ENCODE data around the gene BMP2K. TPM values are rescaled to one million over a fixed set of nuclear protein-coding genes. Genes with fewer than 3 reads are reported as not detected.

Gene BMP2K
- total and polyA plus RNA-seq, 9 donors = 11.4 to 22.4 (median 15.5) TPM

GRCh38 chr4:78763251-78763650 lies 12.9 kb upstream of the BMP2K start:
- Histone ChIP-seq H3K4me1 (ENCODE audit: control insufficient read depth, insufficient read depth, low read length) (no peaks in the 10 kb centered on the region), H3K9me3 (replicated peaks; ENCODE audit: control insufficient read depth, low read depth, low read length) (no peaks in the 10 kb centered on the region), H3K27me3 (ENCODE audit: control insufficient read depth, insufficient read depth, low read length) (no peaks in the 10 kb centered on the region), H3K27ac (ENCODE audit: low read length) (no peak overlapping the region), H3K36me3 (ENCODE audit: control insufficient read depth, insufficient read depth, low read length) (no peaks in the 10 kb centered on the region), H3K4me3 (ENCODE audit: low read length) (no peak overlapping the region)
- WGBS (ENCODE audit: insufficient coverage) = no CpG with 5 or more reads among the region's 1 CpG
- no peak for DNase-seq

GRCh38 chr4:78763763-78764387 lies 12.3 kb upstream of the BMP2K start:
- no peak for DNase-seq
- no CpG with 5 or more reads among the region's 3 CpGs for WGBS (ENCODE audit: insufficient coverage)
- Histone ChIP-seq H3K4me3 (ENCODE audit: low read length) (no peak overlapping the region), H3K27ac (ENCODE audit: low read length) (no peak overlapping the region), H3K27me3 (ENCODE audit: control insufficient read depth, insufficient read depth, low read length) (no peaks in the 10 kb centered on the region), H3K4me1 (ENCODE audit: control insufficient read depth, insufficient read depth, low read length) (no peaks in the 10 kb centered on the region), H3K36me3 (ENCODE audit: control insufficient read depth, insufficient read depth, low read length) (no peaks in the 10 kb centered on the region), H3K9me3 (replicated peaks; ENCODE audit: control insufficient read depth, low read depth, low read length) (no peaks in the 10 kb centered on the region)

GRCh38 chr4:78764498-78764961 lies 11.6 kb upstream of the BMP2K start:
- Histone ChIP-seq H3K4me1 (ENCODE audit: control insufficient read depth, insufficient read depth, low read length) (no peaks in the 10 kb centered on the region), H3K36me3 (ENCODE audit: control insufficient read depth, insufficient read depth, low read length) (no peaks in the 10 kb centered on the region), H3K9me3 (replicated peaks; ENCODE audit: control insufficient read depth, low read depth, low read length) (no peaks in the 10 kb centered on the region), H3K4me3 (ENCODE audit: low read length) (no peak overlapping the region), H3K27me3 (ENCODE audit: control insufficient read depth, insufficient read depth, low read length) (no peaks in the 10 kb centered on the region), H3K27ac (ENCODE audit: low read length) (no peak overlapping the region)
- no peak for DNase-seq

- Histone ChIP-seq H3K4me1 (ENCODE audit: control insufficient read depth, insufficient read depth, low read length) (no peaks in the 10 kb centered on the region), H3K36me3 (ENCODE audit: control insufficient read depth, insufficient read depth, low read length) (no peaks in the 10 kb centered on the region), H3K4me3 (ENCODE audit: low read length) (no peak overlapping the region), H3K9me3 (replicated peaks; ENCODE audit: control insufficient read depth, low read depth, low read length) (no peaks in the 10 kb centered on the region), H3K27ac (ENCODE audit: low read length) (no peak overlapping the region), H3K27me3 (ENCODE audit: control insufficient read depth, insufficient read depth, low read length) (no peaks in the 10 kb centered on the region)
- no peak for DNase-seq
- 29% methylated on average over 1 of the region's 1 CpG for WGBS (ENCODE audit: insufficient coverage)
Measured at GRCh38 chr4:78765432-78766006, 10.6 kb upstream of the BMP2K start.

DNA sequence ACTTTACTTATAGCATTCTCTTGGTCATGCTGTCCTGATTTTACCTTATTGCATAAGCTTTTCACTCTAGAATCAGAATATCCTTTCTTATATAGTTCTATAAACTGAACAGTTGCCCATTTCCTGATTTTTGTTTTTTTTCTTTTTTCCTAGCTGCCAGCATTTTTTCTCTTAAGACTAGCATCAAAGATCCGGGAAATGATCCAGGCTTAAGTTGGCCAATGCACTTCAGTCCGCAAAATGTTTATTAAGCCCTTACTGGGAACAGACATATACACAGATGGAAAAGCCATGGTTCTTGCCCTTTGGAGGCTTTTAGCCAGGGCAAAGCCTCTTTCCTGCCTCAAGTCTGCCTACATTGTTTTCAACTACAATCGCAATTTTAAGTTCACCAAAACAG lies 10.1 kb upstream of the BMP2K start:
- peak; percentile 78 for DNase-seq
- no peak overlapping the region for H3K27ac ChIP-seq (ENCODE audit: low read length)
- WGBS (ENCODE audit: insufficient coverage) = 0% methylated on average over 2 of the region's 3 CpGs
- H3K4me3 ChIP-seq (ENCODE audit: low read length) = no peak overlapping the region
- H3K27me3 ChIP-seq (ENCODE audit: control insufficient read depth, insufficient read depth, low read length) = no peaks in the 10 kb centered on the region
- no peaks in the 10 kb centered on the region for H3K4me1 ChIP-seq (ENCODE audit: control insufficient read depth, insufficient read depth, low read length)
- H3K9me3 ChIP-seq (replicated peaks; ENCODE audit: control insufficient read depth, low read depth, low read length) = no peaks in the 10 kb centered on the region
- no peaks in the 10 kb centered on the region for H3K36me3 ChIP-seq (ENCODE audit: control insufficient read depth, insufficient read depth, low read length)

DNA sequence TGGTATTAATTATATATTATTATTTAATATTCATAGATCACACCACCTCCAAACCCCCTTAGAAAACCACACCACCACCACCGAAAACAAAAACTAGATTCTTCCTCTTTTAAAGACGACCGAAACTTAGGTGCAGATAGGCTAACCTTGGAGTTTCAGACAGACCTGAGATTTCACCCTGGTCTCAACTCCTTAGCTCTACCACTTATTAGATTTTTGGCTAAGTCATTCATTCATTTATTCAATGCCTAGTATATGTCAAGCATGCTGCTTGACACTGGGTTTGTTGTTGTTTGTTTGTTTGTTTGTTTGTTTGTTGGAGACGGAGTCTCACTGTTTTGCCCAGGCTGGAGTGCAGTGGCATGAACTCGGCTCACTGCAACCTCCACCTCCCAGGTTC lies 9.5 kb upstream of the BMP2K start:
- Histone ChIP-seq H3K9me3 (replicated peaks; ENCODE audit: control insufficient read depth, low read depth, low read length) (no peaks in the 10 kb centered on the region), H3K4me1 (ENCODE audit: control insufficient read depth, insufficient read depth, low read length) (no peaks in the 10 kb centered on the region), H3K4me3 (ENCODE audit: low read length) (no peak overlapping the region), H3K27ac (ENCODE audit: low read length) (no peak overlapping the region), H3K27me3 (ENCODE audit: control insufficient read depth, insufficient read depth, low read length) (no peaks in the 10 kb centered on the region), H3K36me3 (ENCODE audit: control insufficient read depth, insufficient read depth, low read length) (no peaks in the 10 kb centered on the region)
- DNase-seq = no peak
- whole genome bisulfite sequencing (ENCODE audit: insufficient coverage) = 100% methylated on average over 3 of the region's 5 CpGs

- Histone ChIP-seq H3K4me3 (ENCODE audit: low read length) (no peak overlapping the region), H3K27ac (ENCODE audit: low read length) (no peak overlapping the region), H3K4me1 (ENCODE audit: control insufficient read depth, insufficient read depth, low read length) (no peaks in the 10 kb centered on the region), H3K27me3 (ENCODE audit: control insufficient read depth, insufficient read depth, low read length) (no peaks in the 10 kb centered on the region), H3K36me3 (ENCODE audit: control insufficient read depth, insufficient read depth, low read length) (no peaks in the 10 kb centered on the region), H3K9me3 (replicated peaks; ENCODE audit: control insufficient read depth, low read depth, low read length) (no peaks in the 10 kb centered on the region)
- DNase-seq = no peak
Measured at GRCh38 chr4:78767350-78767749, 8.8 kb upstream of the BMP2K start.

- Histone ChIP-seq H3K27me3 (ENCODE audit: control insufficient read depth, insufficient read depth, low read length) (no peaks in the 10 kb centered on the region), H3K4me3 (ENCODE audit: low read length) (no peak overlapping the region), H3K9me3 (replicated peaks; ENCODE audit: control insufficient read depth, low read depth, low read length) (no peaks in the 10 kb centered on the region), H3K27ac (ENCODE audit: low read length) (no peak overlapping the region), H3K36me3 (ENCODE audit: control insufficient read depth, insufficient read depth, low read length) (no peaks in the 10 kb centered on the region), H3K4me1 (ENCODE audit: control insufficient read depth, insufficient read depth, low read length) (no peaks in the 10 kb centered on the region)
- WGBS (ENCODE audit: insufficient coverage) = 84% methylated on average over 11 of the region's 12 CpGs
- DNase-seq = no peak
Measured at GRCh38 chr4:78768452-78769180, 7.5 kb upstream of the BMP2K start.

- no peak overlapping the region for H3K4me3 ChIP-seq (ENCODE audit: low read length)
- no peaks in the 10 kb centered on the region for H3K9me3 ChIP-seq (replicated peaks; ENCODE audit: control insufficient read depth, low read depth, low read length)
- H3K36me3 ChIP-seq (ENCODE audit: control insufficient read depth, insufficient read depth, low read length) = no peaks in the 10 kb centered on the region
- WGBS (ENCODE audit: insufficient coverage) = no CpG with 5 or more reads among the region's 3 CpGs
- H3K4me1 ChIP-seq (ENCODE audit: control insufficient read depth, insufficient read depth, low read length) = peaks cover 4% of the 10 kb centered on the region
- no peaks in the 10 kb centered on the region for H3K27me3 ChIP-seq (ENCODE audit: control insufficient read depth, insufficient read depth, low read length)
- no peak for DNase-seq
- no peak overlapping the region for H3K27ac ChIP-seq (ENCODE audit: low read length)
Measured at GRCh38 chr4:78770091-78770642, 6.0 kb upstream of the BMP2K start.

GRCh38 chr4:78772526-78773091 lies 3.5 kb upstream of the BMP2K start:
- no peaks in the 10 kb centered on the region for H3K27me3 ChIP-seq (ENCODE audit: control insufficient read depth, insufficient read depth, low read length)
- WGBS (ENCODE audit: insufficient coverage) = 100% methylated on average over 2 of the region's 4 CpGs
- no peaks in the 10 kb centered on the region for H3K36me3 ChIP-seq (ENCODE audit: control insufficient read depth, insufficient read depth, low read length)
- H3K4me1 ChIP-seq (ENCODE audit: control insufficient read depth, insufficient read depth, low read length) = peaks cover 9% of the 10 kb centered on the region
- H3K9me3 ChIP-seq (replicated peaks; ENCODE audit: control insufficient read depth, low read depth, low read length) = no peaks in the 10 kb centered on the region
- H3K4me3 ChIP-seq (ENCODE audit: low read length) = no peak overlapping the region
- H3K27ac ChIP-seq (ENCODE audit: low read length) = no peak overlapping the region
- no peak for DNase-seq

Measured in muscle of leg (tissue), 11 donors.